ENCODE results near the gene GSG1L. TPM values are rescaled to one million over a fixed set of nuclear protein-coding genes. Genes with fewer than 3 reads are reported as not detected.
A peak's percentile ranks its signal among the peaks of the same experiment; 100 is the strongest.

The GSG1L gene
- total RNA-seq, 3 donors from 2014 or later, result not detected

DNA sequence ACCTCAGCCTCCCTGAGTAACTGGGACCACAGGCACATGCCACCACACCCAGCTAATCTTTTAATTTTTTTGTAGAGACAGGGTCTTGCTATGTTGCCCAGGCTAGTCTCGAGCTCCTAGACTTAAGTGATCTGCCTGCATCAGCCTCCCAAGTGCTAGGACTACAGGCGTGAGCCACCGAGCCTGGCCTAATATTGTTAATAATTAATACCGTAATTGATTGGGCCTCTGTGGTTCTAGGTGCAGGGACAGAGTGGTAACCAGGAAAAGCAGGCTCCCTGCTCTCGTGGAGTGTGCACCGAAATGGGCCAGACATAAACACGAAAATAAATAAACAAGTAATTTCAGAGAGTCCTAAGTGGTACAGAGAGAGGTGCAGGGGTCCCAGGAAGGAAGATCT, 241.0 kb downstream of the GSG1L start:
- H3K9me3 ChIP-seq, result no peaks in the 10 kb centered on the region
- H3K4me3 ChIP-seq, result no peak overlapping the region
- peak in 1 of 2 donors; percentile 19 for DNase-seq (ENCODE audit: low spot score in 2 of 2)
- no peaks in the 10 kb centered on the region for H3K36me3 ChIP-seq
- H3K4me1 ChIP-seq, result no peaks in the 10 kb centered on the region
- TF ChIP-seq CTCF (IDR thresholded peaks at IDR 0.05) (no peak), POLR2AphosphoS5 (IDR thresholded peaks at IDR 0.05) (no peak), POLR2A (IDR thresholded peaks at IDR 0.05) (no peak)
- intact Hi-C loops (cut with DNase I; ENCODE audit: low total_unique reads), result no loop called here
- no peak overlapping the region for H3K27ac ChIP-seq
- peaks cover 0 to 4% of the 10 kb centered on the region in 2 donors for H3K27me3 ChIP-seq

GRCh38 chr16:27820646-27821345, 242.7 kb downstream of the GSG1L start:
- DNase-seq (ENCODE audit: low spot score in 2 of 2), result peak in 1 of 2 donors; percentile 34
- Histone ChIP-seq H3K4me1 (no peaks in the 10 kb centered on the region), H3K27ac (no peak overlapping the region), H3K9me3 (no peaks in the 10 kb centered on the region), H3K27me3 (peaks cover 0 to 10% of the 10 kb centered on the region in 2 donors), H3K4me3 (no peak overlapping the region), H3K36me3 (no peaks in the 10 kb centered on the region)
- intact Hi-C loops (cut with DNase I; ENCODE audit: low total_unique reads), result no loop called here
- no peak for TF ChIP-seq POLR2A (IDR thresholded peaks at IDR 0.05)
- TF ChIP-seq POLR2AphosphoS5 (IDR thresholded peaks at IDR 0.05), result no peak

- intact Hi-C loops (cut with DNase I; ENCODE audit: low total_unique reads), result no loop called here
- no peaks in the 10 kb centered on the region for H3K36me3 ChIP-seq
- no peak for TF ChIP-seq POLR2A (IDR thresholded peaks at IDR 0.05)
- TF ChIP-seq POLR2AphosphoS5 (IDR thresholded peaks at IDR 0.05), result no peak
- no peak for TF ChIP-seq CTCF (IDR thresholded peaks at IDR 0.05)
- no peak overlapping the region for H3K4me3 ChIP-seq
- no peaks in the 10 kb centered on the region for H3K9me3 ChIP-seq
- H3K4me1 ChIP-seq, result no peaks in the 10 kb centered on the region
- peaks cover 0 to 10% of the 10 kb centered on the region in 2 donors for H3K27me3 ChIP-seq
- DNase-seq (ENCODE audit: low spot score in 2 of 2), result no peak
- H3K27ac ChIP-seq, result no peak overlapping the region
Measured at GRCh38 chr16:27819881-27820610, 243.5 kb downstream of the GSG1L start.

- no peak for TF ChIP-seq POLR2A (IDR thresholded peaks at IDR 0.05)
- no peak for TF ChIP-seq POLR2AphosphoS5 (IDR thresholded peaks at IDR 0.05)
- intact Hi-C loops (cut with DNase I; ENCODE audit: low total_unique reads), result no loop called here
- DNase-seq (ENCODE audit: low spot score in 2 of 2), result no peak
- Histone ChIP-seq H3K4me1 (no peaks in the 10 kb centered on the region), H3K9me3 (no peaks in the 10 kb centered on the region), H3K4me3 (no peak overlapping the region), H3K27me3 (peaks cover 0 to 10% of the 10 kb centered on the region in 2 donors), H3K27ac (no peak overlapping the region), H3K36me3 (no peaks in the 10 kb centered on the region)
Measured at GRCh38 chr16:27819356-27819755, 244.2 kb downstream of the GSG1L start.

DNA sequence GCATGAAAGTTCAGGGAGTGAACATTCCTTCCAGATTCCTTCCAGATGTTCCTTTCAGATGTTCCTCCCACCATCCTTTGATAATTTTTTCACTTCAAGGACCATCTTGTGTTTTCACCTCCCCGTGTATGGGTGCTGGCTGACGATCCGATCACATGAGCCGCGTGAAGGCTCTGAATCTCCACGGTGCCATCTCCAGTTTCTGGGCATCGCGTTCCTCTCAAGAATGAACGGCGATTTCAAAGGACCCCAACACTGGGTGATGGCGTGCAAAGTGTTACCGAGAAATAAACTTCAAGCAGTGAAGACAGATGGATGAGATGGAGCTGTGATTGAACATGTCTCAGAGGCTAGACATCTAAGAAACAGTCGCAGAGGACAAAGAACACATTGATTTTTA, 245.3 kb downstream of the GSG1L start:
- Histone ChIP-seq H3K9me3 (peaks cover 0 to under 1% of the 10 kb centered on the region in 2 donors), H3K4me3 (no peak overlapping the region), H3K27me3 (peaks cover 0 to 10% of the 10 kb centered on the region in 2 donors), H3K27ac (no peak overlapping the region), H3K36me3 (no peaks in the 10 kb centered on the region), H3K4me1 (no peaks in the 10 kb centered on the region)
- no peak for TF ChIP-seq POLR2AphosphoS5 (IDR thresholded peaks at IDR 0.05)
- no peak for DNase-seq (ENCODE audit: low spot score in 2 of 2)
- intact Hi-C loops (cut with DNase I; ENCODE audit: low total_unique reads), result no loop called here

DNA sequence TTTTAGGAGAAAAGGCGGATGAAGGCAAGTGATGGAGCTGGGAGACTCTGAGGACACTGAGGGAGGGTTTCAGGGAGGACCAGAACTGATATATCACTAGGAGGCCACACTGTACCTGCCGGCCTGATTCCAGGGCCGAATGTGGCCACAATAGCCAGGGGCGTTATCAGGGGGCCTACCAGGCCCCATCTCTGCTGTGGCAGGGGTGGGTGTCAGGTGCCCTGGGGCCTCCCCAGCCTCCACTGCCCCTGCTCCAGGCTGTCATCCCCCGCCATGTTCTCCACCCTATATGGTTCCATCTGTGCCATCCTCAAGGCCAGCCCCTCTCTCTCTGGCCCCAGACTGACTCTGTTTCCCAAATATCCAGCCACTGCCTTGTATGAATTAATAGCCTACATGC, 246.5 kb downstream of the GSG1L start:
- peaks cover 0 to 10% of the 10 kb centered on the region in 2 donors for H3K27me3 ChIP-seq
- no peak for DNase-seq (ENCODE audit: low spot score in 2 of 2)
- H3K27ac ChIP-seq, result no peak overlapping the region
- H3K9me3 ChIP-seq, result peaks cover 0 to 3% of the 10 kb centered on the region in 2 donors
- TF ChIP-seq POLR2A (IDR thresholded peaks at IDR 0.05) (no peak), POLR2AphosphoS5 (IDR thresholded peaks at IDR 0.05) (no peak), CTCF (IDR thresholded peaks at IDR 0.05) (no peak)
- H3K36me3 ChIP-seq, result no peaks in the 10 kb centered on the region
- intact Hi-C loops (cut with DNase I; ENCODE audit: low total_unique reads), result no loop called here
- H3K4me1 ChIP-seq, result no peaks in the 10 kb centered on the region
- no peak overlapping the region for H3K4me3 ChIP-seq
